HFFc6 (cell line): Measurements from ENCODE around the gene IGFL1. TPM values are rescaled to one million over a fixed set of nuclear protein-coding genes. Genes with fewer than 3 reads are reported as not detected.
A peak's percentile ranks its signal among the peaks of the same experiment; 100 is the strongest.
"Not testable (repeated sequence)": the region's sequence is repeated elsewhere in the genome, so short reads cannot be mapped to it uniquely, and the experiment has no call there.

ENCODE experiments used
- DNase-seq: peaks from one replicate; pipeline ENCODE4 v3.0.0-alpha.2; 2018
- H3K27ac Mint-ChIP-seq: 2 replicates; pipeline ENCODE4 v1.8.0; 2020; ENCODE audit warnings: mild to moderate bottlenecking, mixed read lengths
- H3K27me3 Mint-ChIP-seq: 2 replicates; pipeline ENCODE4 v1.8.0; 2021; ENCODE audit warnings: mild to moderate bottlenecking, moderate library complexity, mixed read lengths; ENCODE audit not compliant: insufficient read depth
- H3K36me3 Mint-ChIP-seq: 2 replicates; pipeline ENCODE4 v1.8.0; 2021; ENCODE audit warnings: low read depth, mixed read lengths
- H3K4me1 Mint-ChIP-seq: 2 replicates; pipeline ENCODE4 v1.8.0; 2020; ENCODE audit warnings: low read depth, mixed read lengths
- H3K4me3 Mint-ChIP-seq: 2 replicates; pipeline ENCODE4 v1.8.0; 2020; ENCODE audit warnings: mild to moderate bottlenecking, moderate library complexity, mixed read lengths
- H3K9me3 Mint-ChIP-seq: 2 replicates; pipeline ENCODE4 v1.8.0; 2020; ENCODE audit warnings: mild to moderate bottlenecking, mixed read lengths
- CTCF ChIP-seq: fragments of 200-600 bp; sonication (generic); IDR thresholded peaks from 2 replicates; pipeline ENCODE4 v1.5.0; 2021; ENCODE audit warnings: antibody characterized with exemption, mild to moderate bottlenecking
- long read RNA-seq: library from polyadenylated mRNA; unstranded; transcript quantifications from one replicate; pipeline ENCODE4 v2.0.0, GENCODE V29; 2019
- total RNA-seq, 6 experiments: library from RNA; stranded (reverse); fragmentation: NEBNext Ultra II Directional; extraction: Animal tissue kit (Norgen Biotek cat#: 25700); gene quantifications; 2 replicates in 1 of 6; 3 replicates in 5 of 6; pipeline ENCODE4 v1.2.3, GENCODE V29; 2021

Gene IGFL1
- not detected for total RNA-seq
- long read RNA-seq: 0 reads

GRCh38 chr19:46229442-46229841 is at the start of gene IGFL1:
TSS of gene IGFL1 (plus strand) at chr19:46229742. CDS start at chr19:46229775, 33 bp downstream.
- H3K4me3 Mint-ChIP-seq: no peak within 1 kb of the TSS
- H3K4me1 Mint-ChIP-seq: no peaks in the 10 kb centered on the region; the same call in 1 of the 2 replicates
- no peak within 1 kb of the TSS for H3K27ac Mint-ChIP-seq
- DNase-seq: no peak
- peaks cover 68% of the 10 kb centered on the region for H3K27me3 Mint-ChIP-seq
- H3K36me3 Mint-ChIP-seq: no peaks in the 10 kb centered on the region
- TF ChIP-seq CTCF: no peak
- H3K9me3 Mint-ChIP-seq: no peaks in the 10 kb centered on the region

- Mint-ChIP-seq H3K36me3 (no peaks in the 10 kb centered on the region), H3K4me1 (peaks cover 47% of the 10 kb centered on the region), H3K9me3 (no peaks in the 10 kb centered on the region), H3K27ac (peak overlapping the region; percentile 83), H3K4me3 (peak overlapping the region; percentile 67; the same call in 1 of the 2 replicates), H3K27me3 (peaks cover 20% of the 10 kb centered on the region)
- DNase-seq: peak; percentile 54
- TF ChIP-seq CTCF: no peak
Measured at GRCh38 chr19:46180701-46181387, 48.7 kb upstream of the IGFL1 start.

GRCh38 chr19:46181388-46181779 is 48.2 kb upstream of the IGFL1 start:
- peak overlapping the region; percentile 67 for H3K4me3 Mint-ChIP-seq
- H3K27ac Mint-ChIP-seq: peak overlapping the region; percentile 83
- peak; percentile 10 for DNase-seq
- H3K9me3 Mint-ChIP-seq: no peaks in the 10 kb centered on the region
- peaks cover 47% of the 10 kb centered on the region for H3K4me1 Mint-ChIP-seq
- TF ChIP-seq CTCF: no peak
- H3K36me3 Mint-ChIP-seq: no peaks in the 10 kb centered on the region
- H3K27me3 Mint-ChIP-seq: peaks cover 17% of the 10 kb centered on the region

GRCh38 chr19:46182476-46182875 is 47.1 kb upstream of the IGFL1 start:
- H3K27ac Mint-ChIP-seq: no peak overlapping the region
- peaks cover 19% of the 10 kb centered on the region for H3K27me3 Mint-ChIP-seq
- no peaks in the 10 kb centered on the region for H3K36me3 Mint-ChIP-seq
- TF ChIP-seq CTCF: no peak
- no peak overlapping the region for H3K4me3 Mint-ChIP-seq
- peaks cover 47% of the 10 kb centered on the region for H3K4me1 Mint-ChIP-seq
- H3K9me3 Mint-ChIP-seq: no peaks in the 10 kb centered on the region
- DNase-seq: no peak

- H3K36me3 Mint-ChIP-seq, H3K9me3 Mint-ChIP-seq: not testable (repeated sequence)
- Mint-ChIP-seq H3K27me3 (peaks cover 27% of the 10 kb centered on the region), H3K27ac (peak overlapping the region; percentile 74), H3K4me1 (peaks cover 47% of the 10 kb centered on the region), H3K4me3 (peak overlapping the region; percentile 47)
- DNase-seq: peak; percentile 62
Measured at GRCh38 chr19:46184775-46185710, 44.5 kb upstream of the IGFL1 start.
